ENCODE results near the gene RAB36.

- TF ChIP-seq FOXP2 (optimal IDR thresholded peaks at IDR 0.05; ENCODE audit: borderline replicate concordance, extremely low read depth, extremely low read length, insufficient read depth) (no peak), REST (IDR thresholded peaks at IDR 0.05; ENCODE audit: insufficient read depth in 1 of 2, low read depth in 2 of 2, low read length in 2 of 2) (no peak)
Observed at GRCh38 chr22:23202812-23203451, 57.7 kb downstream of the RAB36 start.

Measured in PFSK-1 (cell line).